ENCODE results near the gene TAS1R3. TPM values are rescaled to one million over a fixed set of nuclear protein-coding genes. Genes with fewer than 3 reads are reported as not detected.

TAS1R3 gene
- total RNA-seq, 1 donor from 2014 or later, result under 0.01 TPM

GRCh38 chr1:1370771-1371300 is 39.8 kb downstream of the TAS1R3 start:
- no peak for DNase-seq (ENCODE audit: low read depth in 2 of 2)

GRCh38 chr1:1371364-1371745 is 40.3 kb downstream of the TAS1R3 start:
- DNase-seq (ENCODE audit: low read depth in 2 of 2), result no peak

- peak; percentile 18 to 58 for DNase-seq (ENCODE audit: low read depth in 2 of 2)
Observed at GRCh38 chr1:1371746-1372711, 40.9 kb downstream of the TAS1R3 start.

- no peak for DNase-seq (ENCODE audit: low read depth in 2 of 2)
Observed at GRCh38 chr1:1373051-1373814, 42.2 kb downstream of the TAS1R3 start.

GRCh38 chr1:1373815-1374588 is 42.9 kb downstream of the TAS1R3 start:
- DNase-seq (ENCODE audit: low read depth in 2 of 2), result no peak

GRCh38 chr1:1374589-1374928 is 43.5 kb downstream of the TAS1R3 start:
- DNase-seq (ENCODE audit: low read depth in 2 of 2), result peak in 1 of 2 donors; percentile 32

GRCh38 chr1:1374929-1375662 is 44.0 kb downstream of the TAS1R3 start, which contains the start of gene AURKAIP1:
Gene AURKAIP1 (minus strand): TSS chr1:1375207. CDS start chr1:1374756, 451 bp downstream.
- DNase-seq (ENCODE audit: low read depth in 2 of 2), result peak; percentile 99 to 100

GRCh38 chr1:1376551-1377226 is 45.6 kb downstream of the TAS1R3 start:
- DNase-seq (ENCODE audit: low read depth in 2 of 2), result no peak

- DNase-seq (ENCODE audit: low read depth in 2 of 2), result no peak
Observed at GRCh38 chr1:1377540-1378205, 46.6 kb downstream of the TAS1R3 start.

GRCh38 chr1:1380860-1381259 is 49.8 kb downstream of the TAS1R3 start:
- DNase-seq (ENCODE audit: low read depth in 2 of 2), result no peak

GRCh38 chr1:1381294-1381693 is 50.2 kb downstream of the TAS1R3 start:
- DNase-seq (ENCODE audit: low read depth in 2 of 2), result no peak

Other genes with a start within 250 kb of the TAS1R3 start
- gene C1orf159, start 215.2 kb upstream of the TAS1R3 start, total RNA-seq, result 5.0 and 9.1 TPM in 2 replicates
- gene TTLL10, start 157.4 kb upstream of the TAS1R3 start, total RNA-seq, result not detected in 2 replicates
- gene TNFRSF18, start 124.7 kb upstream of the TAS1R3 start, total RNA-seq, result 0.26 and 0.51 TPM in 2 replicates
- gene TNFRSF4, start 117.1 kb upstream of the TAS1R3 start, total RNA-seq, result 1.5 and 3.7 TPM in 2 replicates
- 70.0 and 104 TPM in 2 replicates for gene SDF4, start 99.3 kb upstream of the TAS1R3 start, total RNA-seq
- gene B3GALT6, start 99.0 kb upstream of the TAS1R3 start, total RNA-seq, result 16.8 and 32.7 TPM in 2 replicates
- 0.25 and 0.51 TPM in 2 replicates for gene C1QTNF12, start 84.6 kb upstream of the TAS1R3 start, total RNA-seq
- gene UBE2J2, start 57.4 kb upstream of the TAS1R3 start, total RNA-seq, result 30.0 and 42.0 TPM in 2 replicates
- 0.13 and 0.38 TPM in 2 replicates for gene SCNN1D, start 50.8 kb upstream of the TAS1R3 start, total RNA-seq
- 11.8 and 19.5 TPM in 2 replicates for gene ACAP3, start 23.4 kb upstream of the TAS1R3 start, total RNA-seq
- gene PUSL1, start 22.7 kb upstream of the TAS1R3 start, total RNA-seq, result 9.8 and 13.5 TPM in 2 replicates
- 49.6 and 71.7 TPM in 2 replicates for gene INTS11, start 6.6 kb upstream of the TAS1R3 start, total RNA-seq
- 10.8 and 22.3 TPM in 2 replicates for gene CPTP, start 6.5 kb upstream of the TAS1R3 start, total RNA-seq
- gene DVL1, start 18.1 kb downstream of the TAS1R3 start, total RNA-seq, result 32.6 and 37.2 TPM in 2 replicates
- 0.25 TPM in 1 of 2 replicates, not detected in the other for gene MXRA8, start 27.3 kb downstream of the TAS1R3 start, total RNA-seq
- 75.2 and 83.3 TPM in 2 replicates for gene AURKAIP1, start 43.9 kb downstream of the TAS1R3 start, total RNA-seq
- 44.2 and 73.3 TPM in 2 replicates for gene CCNL2, start 68.1 kb downstream of the TAS1R3 start, total RNA-seq
- gene MRPL20, start 76.0 kb downstream of the TAS1R3 start, total RNA-seq, result 88.1 and 95.9 TPM in 2 replicates
- gene ANKRD65, start 90.0 kb downstream of the TAS1R3 start, total RNA-seq, result 0.25 and 0.26 TPM in 2 replicates
- 6.9 and 7.7 TPM in 2 replicates for gene VWA1, start 104.4 kb downstream of the TAS1R3 start, total RNA-seq
- gene ATAD3C, start 118.4 kb downstream of the TAS1R3 start, total RNA-seq, result 0.39 and 0.89 TPM in 2 replicates
- gene ATAD3B, start 140.5 kb downstream of the TAS1R3 start, total RNA-seq, result 13.3 and 16.6 TPM in 2 replicates
- 25.0 and 27.4 TPM in 2 replicates for gene ATAD3A, start 180.9 kb downstream of the TAS1R3 start, total RNA-seq
- 1.0 and 1.4 TPM in 2 replicates for gene TMEM240, start 209.3 kb downstream of the TAS1R3 start, total RNA-seq
- gene SSU72, start 243.6 kb downstream of the TAS1R3 start, total RNA-seq, result 48.9 and 65.9 TPM in 2 replicates

Data from dermis microvascular lymphatic vessel endothelial cell (primary cell).